ENCODE results near the gene CCDC85C.

Gene CCDC85C

GRCh38 chr14:99537399-99537798 lies 66.6 kb downstream of the CCDC85C start:
- ChIA-PET CTCF (no interaction called here), POLR2A (interaction anchor here (1.6 kb wide), 1 partner anchor 56 kb away, joined by 3 read pairs; the partner anchor contains the start of genes CCNK and SETD3)
- no peak for TF ChIP-seq SP1 (IDR thresholded peaks at IDR 0.05)
- TF ChIP-seq NFRKB (IDR thresholded peaks at IDR 0.05), result no peak
- TF ChIP-seq FOXM1 (IDR thresholded peaks at IDR 0.05; ENCODE audit: borderline replicate concordance), result no peak
- TF ChIP-seq SUZ12 (IDR thresholded peaks at IDR 0.05), result no peak
- TF ChIP-seq HDGF (IDR thresholded peaks at IDR 0.05; ENCODE audit: borderline replicate concordance), result no peak
- no peak for TF ChIP-seq ZNF384 (IDR thresholded peaks at IDR 0.05)
- DNase-seq (ENCODE audit: extremely low spot score), result no peak

- TF ChIP-seq ARNT (IDR thresholded peaks at IDR 0.05) (no peak), ZNF384 (IDR thresholded peaks at IDR 0.05) (no peak), LEF1 (IDR thresholded peaks at IDR 0.05; ENCODE audit: borderline replicate concordance) (no peak), L3MBTL2 (conservative IDR thresholded peaks at IDR 0.05) (no peak), SUZ12 (IDR thresholded peaks at IDR 0.05) (no peak), FOXK2 (IDR thresholded peaks at IDR 0.05) (no peak), FOXM1 (IDR thresholded peaks at IDR 0.05; ENCODE audit: borderline replicate concordance) (no peak), HDGF (IDR thresholded peaks at IDR 0.05; ENCODE audit: borderline replicate concordance) (no peak), PKNOX1 (IDR thresholded peaks at IDR 0.05) (no peak), FOXA1 (IDR thresholded peaks at IDR 0.05) (no peak), CTBP1 (IDR thresholded peaks at IDR 0.05; ENCODE audit: borderline replicate concordance) (no peak), SP1 (IDR thresholded peaks at IDR 0.05) (no peak), ELF4 (IDR thresholded peaks at IDR 0.05) (no peak), NFRKB (IDR thresholded peaks at IDR 0.05) (no peak), BHLHE40 (IDR thresholded peaks at IDR 0.05; ENCODE audit: borderline replicate concordance) (no peak), TARDBP (IDR thresholded peaks at IDR 0.05) (no peak)
- ChIA-PET CTCF (no interaction called here), POLR2A (no interaction called here)
- DNase-seq (ENCODE audit: extremely low spot score), result no peak
Observed at GRCh38 chr14:99535908-99536778, 67.9 kb downstream of the CCDC85C start.

GRCh38 chr14:99535448-99535847 lies 68.6 kb downstream of the CCDC85C start:
- ChIA-PET POLR2A (no interaction called here), CTCF (no interaction called here)
- no peak for TF ChIP-seq NFRKB (IDR thresholded peaks at IDR 0.05)
- no peak for TF ChIP-seq HDGF (IDR thresholded peaks at IDR 0.05; ENCODE audit: borderline replicate concordance)
- TF ChIP-seq ZNF384 (IDR thresholded peaks at IDR 0.05), result no peak
- TF ChIP-seq CTBP1 (IDR thresholded peaks at IDR 0.05; ENCODE audit: borderline replicate concordance), result no peak
- TF ChIP-seq LEF1 (IDR thresholded peaks at IDR 0.05; ENCODE audit: borderline replicate concordance), result no peak
- TF ChIP-seq FOXM1 (IDR thresholded peaks at IDR 0.05; ENCODE audit: borderline replicate concordance), result no peak
- no peak for TF ChIP-seq FOXK2 (IDR thresholded peaks at IDR 0.05)
- TF ChIP-seq FOXA1 (IDR thresholded peaks at IDR 0.05), result no peak
- TF ChIP-seq SP1 (IDR thresholded peaks at IDR 0.05), result no peak
- TF ChIP-seq ARNT (IDR thresholded peaks at IDR 0.05), result no peak
- TF ChIP-seq ELF4 (IDR thresholded peaks at IDR 0.05), result no peak
- TF ChIP-seq L3MBTL2 (conservative IDR thresholded peaks at IDR 0.05), result no peak
- no peak for TF ChIP-seq SUZ12 (IDR thresholded peaks at IDR 0.05)
- no peak for DNase-seq (ENCODE audit: extremely low spot score)

- POLR2A ChIA-PET, result no interaction called here
- CTCF ChIA-PET, result interaction anchor here (0.6 to 1.0 kb wide), 2 partner anchors 11 to 130 kb away, joined by 3 read pairs; no protein-coding TSS in a partner anchor
- TF ChIP-seq ARNT (IDR thresholded peaks at IDR 0.05), result no peak
- TF ChIP-seq SP1 (IDR thresholded peaks at IDR 0.05), result no peak
- TF ChIP-seq CTBP1 (IDR thresholded peaks at IDR 0.05; ENCODE audit: borderline replicate concordance), result no peak
- TF ChIP-seq NFRKB (IDR thresholded peaks at IDR 0.05), result no peak
- no peak for TF ChIP-seq ELF4 (IDR thresholded peaks at IDR 0.05)
- TF ChIP-seq BHLHE40 (IDR thresholded peaks at IDR 0.05; ENCODE audit: borderline replicate concordance), result no peak
- no peak for TF ChIP-seq LEF1 (IDR thresholded peaks at IDR 0.05; ENCODE audit: borderline replicate concordance)
- no peak for TF ChIP-seq HDGF (IDR thresholded peaks at IDR 0.05; ENCODE audit: borderline replicate concordance)
- TF ChIP-seq FOXA1 (IDR thresholded peaks at IDR 0.05), result no peak
- TF ChIP-seq SUZ12 (IDR thresholded peaks at IDR 0.05), result no peak
- TF ChIP-seq TARDBP (IDR thresholded peaks at IDR 0.05), result no peak
- TF ChIP-seq FOXM1 (IDR thresholded peaks at IDR 0.05; ENCODE audit: borderline replicate concordance), result no peak
- no peak for TF ChIP-seq ZNF384 (IDR thresholded peaks at IDR 0.05)
- no peak for TF ChIP-seq L3MBTL2 (conservative IDR thresholded peaks at IDR 0.05)
- TF ChIP-seq FOXK2 (IDR thresholded peaks at IDR 0.05), result no peak
- no peak for TF ChIP-seq PKNOX1 (IDR thresholded peaks at IDR 0.05)
- DNase-seq (ENCODE audit: extremely low spot score), result no peak
Observed at GRCh38 chr14:99534863-99535262, 69.1 kb downstream of the CCDC85C start.

- no peak for DNase-seq (ENCODE audit: extremely low spot score)
- CTCF ChIA-PET, result interaction anchor here (0.6 to 1.0 kb wide), 2 partner anchors 12 to 130 kb away, joined by 3 read pairs; no protein-coding TSS in a partner anchor
- no peak for TF ChIP-seq ARNT (IDR thresholded peaks at IDR 0.05)
- no peak for TF ChIP-seq FOXK2 (IDR thresholded peaks at IDR 0.05)
- POLR2A ChIA-PET, result no interaction called here
Observed at GRCh38 chr14:99534333-99534732, 69.7 kb downstream of the CCDC85C start.

GRCh38 chr14:99532310-99532709 lies 71.7 kb downstream of the CCDC85C start:
- CTCF ChIA-PET, result no interaction called here
- POLR2A ChIA-PET, result no interaction called here
- TF ChIP-seq PKNOX1 (IDR thresholded peaks at IDR 0.05), result no peak
- no peak for TF ChIP-seq LEF1 (IDR thresholded peaks at IDR 0.05; ENCODE audit: borderline replicate concordance)
- TF ChIP-seq NFRKB (IDR thresholded peaks at IDR 0.05), result no peak
- no peak for TF ChIP-seq SP1 (IDR thresholded peaks at IDR 0.05)
- TF ChIP-seq ELF4 (IDR thresholded peaks at IDR 0.05), result no peak
- TF ChIP-seq L3MBTL2 (conservative IDR thresholded peaks at IDR 0.05), result no peak
- no peak for DNase-seq (ENCODE audit: extremely low spot score)

Data from HEK293T (cell line).